Liver (tissue), 9 donors: ENCODE data around the gene FAAH. TPM values are rescaled to one million over a fixed set of nuclear protein-coding genes. Genes with fewer than 3 reads are reported as not detected.

Experiments used
- DNase-seq: peaks from one replicate; pipeline ENCODE4 v3.0.0-alpha.2; 2017; ENCODE audit warnings: low spot score
- H3K27ac ChIP-seq, 2 donors: one replicate each; pipeline ENCODE4 v1.7.0; 2013; ENCODE audit warnings: inconsistent platforms in 2 of 2, low read length in 2 of 2, control low read depth in 1 of 2, low read depth in 1 of 2, mild to moderate bottlenecking in 1 of 2
- H3K27me3 ChIP-seq, 4 donors: one replicate each; pipeline versions ENCODE4 v1.6.1 to v1.7.0; 2013; ENCODE audit warnings: low read length in 3 of 4, inconsistent platforms in 1 of 4, mild to moderate bottlenecking in 1 of 4, moderate library complexity in 1 of 4; ENCODE audit not compliant: control insufficient read depth in 4 of 4, insufficient read depth in 4 of 4
- H3K36me3 ChIP-seq, 4 donors: one replicate each; pipeline versions ENCODE4 v1.6.1 to v1.7.0; 2013; ENCODE audit warnings: low read length in 3 of 4, mild to moderate bottlenecking in 3 of 4, low read depth in 1 of 4, moderate library complexity in 1 of 4; ENCODE audit not compliant: control insufficient read depth in 4 of 4, insufficient read depth in 3 of 4
- H3K4me1 ChIP-seq, 4 donors: one replicate each; pipeline versions ENCODE4 v1.6.1 to v1.7.0; 2013; ENCODE audit warnings: low read length in 3 of 4, mild to moderate bottlenecking in 3 of 4, moderate library complexity in 1 of 4; ENCODE audit not compliant: control insufficient read depth in 4 of 4, insufficient read depth in 4 of 4
- H3K4me3 ChIP-seq, 3 donors: one replicate each; pipeline versions ENCODE4 v1.6.1 to v1.7.0; 2013; ENCODE audit warnings: low read length in 3 of 3, control low read depth in 1 of 3, low read depth in 1 of 3, mild to moderate bottlenecking in 1 of 3
- H3K9ac ChIP-seq, 2 donors: one replicate each; pipeline ENCODE4 v1.7.0; 2013; ENCODE audit warnings: low read length in 2 of 2, mild to moderate bottlenecking in 2 of 2, moderate library complexity in 2 of 2, control low read depth in 1 of 2, low read depth in 1 of 2
- H3K9me3 ChIP-seq, 4 donors: one replicate each; pipeline versions ENCODE4 v1.6.1 to v1.7.0; 2013; ENCODE audit warnings: low read length in 3 of 4; ENCODE audit not compliant: control insufficient read depth in 4 of 4
- EGR1 ChIP-seq, 2 donors: IDR thresholded peaks; 2 replicates each; pipeline ENCODE4 v1.6.1; 2016 to 2018; ENCODE audit warnings: antibody characterized with exemption in 2 of 2, low read depth in 2 of 2
- FOXA1 ChIP-seq: IDR thresholded peaks from 2 replicates; pipeline ENCODE4 v1.6.1; 2016; ENCODE audit warnings: antibody characterized with exemption
- FOXA2 ChIP-seq: IDR thresholded peaks from 2 replicates; pipeline ENCODE4 v1.6.1; 2016; ENCODE audit warnings: antibody characterized with exemption
- GABPA ChIP-seq, 2 donors: IDR thresholded peaks in 1 of 2; conservative IDR thresholded peaks in 1 of 2; 2 replicates each; pipeline ENCODE4 v1.6.1; 2016; ENCODE audit warnings: antibody characterized with exemption in 2 of 2, mild to moderate bottlenecking in 1 of 2, moderate library complexity in 1 of 2
- HNF4A ChIP-seq, 2 donors: conservative IDR thresholded peaks; 2 replicates each; pipeline ENCODE4 v1.6.1; 2016; ENCODE audit warnings: antibody characterized with exemption in 2 of 2, mild to moderate bottlenecking in 2 of 2
- HNF4G ChIP-seq: IDR thresholded peaks from 2 replicates; pipeline ENCODE4 v1.6.1; 2016; ENCODE audit warnings: antibody characterized with exemption
- JUND ChIP-seq, 2 donors: IDR thresholded peaks; 2 replicates each; pipeline ENCODE4 v1.6.1; 2016; ENCODE audit warnings: antibody characterized with exemption in 2 of 2
- NR2F2 ChIP-seq: IDR thresholded peaks from 2 replicates; pipeline ENCODE4 v1.6.1; 2016; ENCODE audit warnings: antibody characterized with exemption
- RAD21 ChIP-seq, 2 donors: IDR thresholded peaks; 2 replicates each; pipeline ENCODE4 v1.6.1; 2016; ENCODE audit warnings: antibody characterized with exemption in 2 of 2, mild to moderate bottlenecking in 2 of 2
- RXRA ChIP-seq, 2 donors: IDR thresholded peaks; 2 replicates each; pipeline ENCODE4 v1.6.1; 2017 to 2018; ENCODE audit warnings: antibody characterized with exemption in 2 of 2, mild to moderate bottlenecking in 1 of 2
- SP1 ChIP-seq: IDR thresholded peaks from 2 replicates; pipeline ENCODE4 v1.6.1; 2018; ENCODE audit warnings: antibody characterized with exemption, mild to moderate bottlenecking
- TAF1 ChIP-seq: conservative IDR thresholded peaks from 2 replicates; pipeline ENCODE4 v1.6.1; 2016; ENCODE audit warnings: antibody characterized with exemption, mild to moderate bottlenecking
- YY1 ChIP-seq: IDR thresholded peaks from 2 replicates; pipeline ENCODE4 v1.6.1; 2016; ENCODE audit warnings: antibody characterized with exemption, mild to moderate bottlenecking
- WGBS: extraction: QIAGEN DNeasy Blood & Tissue Kit; methylation state at CpG from one replicate; pipeline ENCODE4 v1.1.7; 2013; 5-methylcytosine and 5-hydroxymethylcytosine counted together
- polyA plus RNA-seq, 2 donors: library from polyadenylated mRNA; stranded (reverse) in 1 of 2; unstranded in 1 of 2; fragments of 200-250 nt in 1 of 2; fragments of >200 nt in 1 of 2; fragmentation: Nextera tagmentation in 1 of 2; extraction: Ambion mirVana in 1 of 2; gene quantifications; one replicate each; pipeline versions ENCODE4 v1.2.1 to v1.2.3, GENCODE V29; 2013 to 2015
- total RNA-seq, 2 donors: library from RNA; depleted of rRNA; stranded (reverse); fragments of >200 nt; gene quantifications; one replicate each; pipeline ENCODE4 v1.2.3, GENCODE V29; 2014
- TF ChIP-seq, protein P1 (sequence below): IDR thresholded peaks from 2 replicates; pipeline ENCODE4 v1.6.1; 2016; ENCODE audit warnings: antibody characterized with exemption, mild to moderate bottlenecking
- TF ChIP-seq, protein P2 (sequence below): IDR thresholded peaks from 2 replicates; pipeline ENCODE4 v1.6.1; 2016; ENCODE audit warnings: antibody characterized with exemption
- TF ChIP-seq, protein P3 (sequence below): fragments of 150-350 bp; IDR thresholded peaks from 2 replicates; pipeline ENCODE4 v1.5.1; 2017; ENCODE audit warnings: improper control_type of control experiment, low read depth, low read length; ENCODE audit not compliant: missing input control
- TF ChIP-seq, protein P4 (sequence below): IDR thresholded peaks from 2 replicates; pipeline ENCODE4 v1.6.1; 2016; ENCODE audit warnings: antibody characterized with exemption
- TF ChIP-seq, protein P5 (sequence below): IDR thresholded peaks from 2 replicates; pipeline ENCODE4 v1.6.1; 2016; ENCODE audit warnings: antibody characterized with exemption
- donor health status: healthy.
- donor health status: healthy.
- donor health status: healthy.
- donor health status: healthy.
- donor health status: healthy.

Gene FAAH
- total and polyA plus RNA-seq, 4 donors = 4.3 to 41.5 (median 22.1) TPM

DNA sequence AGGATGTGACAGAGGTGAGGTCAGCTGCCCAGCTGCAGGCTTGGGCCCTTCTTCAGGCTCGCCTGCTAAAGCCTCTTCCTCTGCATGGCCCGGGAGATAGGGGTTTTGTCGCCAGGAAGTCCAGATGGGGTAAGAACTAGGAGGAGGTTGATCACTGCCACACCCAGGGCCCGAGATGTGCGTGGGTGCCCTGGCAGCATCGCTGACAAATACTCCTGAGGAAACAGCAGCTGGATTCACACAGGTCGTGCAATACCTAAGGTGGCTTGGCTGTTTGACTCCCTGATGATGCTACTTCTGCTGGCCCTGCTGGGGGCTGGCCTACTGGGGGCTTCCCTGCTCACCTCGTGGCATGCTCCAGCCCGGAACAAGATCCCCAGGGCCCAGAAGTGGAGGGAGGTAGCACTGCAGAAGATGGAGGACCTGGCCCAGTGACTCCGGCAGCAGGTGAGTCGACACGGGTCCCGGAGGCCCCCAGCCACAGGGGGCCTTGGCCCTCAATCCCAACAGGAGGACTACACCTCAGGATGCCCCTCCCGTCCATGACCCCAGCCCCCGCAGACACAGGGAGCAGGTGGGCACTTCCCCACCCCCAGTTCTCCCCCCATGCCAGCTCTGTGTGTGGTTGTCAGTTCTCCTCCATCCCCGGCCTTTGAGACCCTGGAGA is 29.6 kb downstream of the FAAH start:
- TF ChIP-seq HNF4G = no peak
- no peak for TF ChIP-seq YY1
- TF ChIP-seq FOXA2 = no peak
- no peak for TF ChIP-seq SP1
- TF ChIP-seq, protein P1, sequence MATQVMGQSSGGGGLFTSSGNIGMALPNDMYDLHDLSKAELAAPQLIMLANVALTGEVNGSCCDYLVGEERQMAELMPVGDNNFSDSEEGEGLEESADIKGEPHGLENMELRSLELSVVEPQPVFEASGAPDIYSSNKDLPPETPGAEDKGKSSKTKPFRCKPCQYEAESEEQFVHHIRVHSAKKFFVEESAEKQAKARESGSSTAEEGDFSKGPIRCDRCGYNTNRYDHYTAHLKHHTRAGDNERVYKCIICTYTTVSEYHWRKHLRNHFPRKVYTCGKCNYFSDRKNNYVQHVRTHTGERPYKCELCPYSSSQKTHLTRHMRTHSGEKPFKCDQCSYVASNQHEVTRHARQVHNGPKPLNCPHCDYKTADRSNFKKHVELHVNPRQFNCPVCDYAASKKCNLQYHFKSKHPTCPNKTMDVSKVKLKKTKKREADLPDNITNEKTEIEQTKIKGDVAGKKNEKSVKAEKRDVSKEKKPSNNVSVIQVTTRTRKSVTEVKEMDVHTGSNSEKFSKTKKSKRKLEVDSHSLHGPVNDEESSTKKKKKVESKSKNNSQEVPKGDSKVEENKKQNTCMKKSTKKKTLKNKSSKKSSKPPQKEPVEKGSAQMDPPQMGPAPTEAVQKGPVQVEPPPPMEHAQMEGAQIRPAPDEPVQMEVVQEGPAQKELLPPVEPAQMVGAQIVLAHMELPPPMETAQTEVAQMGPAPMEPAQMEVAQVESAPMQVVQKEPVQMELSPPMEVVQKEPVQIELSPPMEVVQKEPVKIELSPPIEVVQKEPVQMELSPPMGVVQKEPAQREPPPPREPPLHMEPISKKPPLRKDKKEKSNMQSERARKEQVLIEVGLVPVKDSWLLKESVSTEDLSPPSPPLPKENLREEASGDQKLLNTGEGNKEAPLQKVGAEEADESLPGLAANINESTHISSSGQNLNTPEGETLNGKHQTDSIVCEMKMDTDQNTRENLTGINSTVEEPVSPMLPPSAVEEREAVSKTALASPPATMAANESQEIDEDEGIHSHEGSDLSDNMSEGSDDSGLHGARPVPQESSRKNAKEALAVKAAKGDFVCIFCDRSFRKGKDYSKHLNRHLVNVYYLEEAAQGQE = no peak
- TF ChIP-seq JUND (IDR thresholded peaks at IDR 0.05) = no peak
- TF ChIP-seq, protein P2, sequence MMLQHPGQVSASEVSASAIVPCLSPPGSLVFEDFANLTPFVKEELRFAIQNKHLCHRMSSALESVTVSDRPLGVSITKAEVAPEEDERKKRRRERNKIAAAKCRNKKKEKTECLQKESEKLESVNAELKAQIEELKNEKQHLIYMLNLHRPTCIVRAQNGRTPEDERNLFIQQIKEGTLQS = no peak
- TF ChIP-seq, protein P3, sequence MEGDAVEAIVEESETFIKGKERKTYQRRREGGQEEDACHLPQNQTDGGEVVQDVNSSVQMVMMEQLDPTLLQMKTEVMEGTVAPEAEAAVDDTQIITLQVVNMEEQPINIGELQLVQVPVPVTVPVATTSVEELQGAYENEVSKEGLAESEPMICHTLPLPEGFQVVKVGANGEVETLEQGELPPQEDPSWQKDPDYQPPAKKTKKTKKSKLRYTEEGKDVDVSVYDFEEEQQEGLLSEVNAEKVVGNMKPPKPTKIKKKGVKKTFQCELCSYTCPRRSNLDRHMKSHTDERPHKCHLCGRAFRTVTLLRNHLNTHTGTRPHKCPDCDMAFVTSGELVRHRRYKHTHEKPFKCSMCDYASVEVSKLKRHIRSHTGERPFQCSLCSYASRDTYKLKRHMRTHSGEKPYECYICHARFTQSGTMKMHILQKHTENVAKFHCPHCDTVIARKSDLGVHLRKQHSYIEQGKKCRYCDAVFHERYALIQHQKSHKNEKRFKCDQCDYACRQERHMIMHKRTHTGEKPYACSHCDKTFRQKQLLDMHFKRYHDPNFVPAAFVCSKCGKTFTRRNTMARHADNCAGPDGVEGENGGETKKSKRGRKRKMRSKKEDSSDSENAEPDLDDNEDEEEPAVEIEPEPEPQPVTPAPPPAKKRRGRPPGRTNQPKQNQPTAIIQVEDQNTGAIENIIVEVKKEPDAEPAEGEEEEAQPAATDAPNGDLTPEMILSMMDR = no peak
- no peak for TF ChIP-seq NR2F2
- TF ChIP-seq, protein P4, sequence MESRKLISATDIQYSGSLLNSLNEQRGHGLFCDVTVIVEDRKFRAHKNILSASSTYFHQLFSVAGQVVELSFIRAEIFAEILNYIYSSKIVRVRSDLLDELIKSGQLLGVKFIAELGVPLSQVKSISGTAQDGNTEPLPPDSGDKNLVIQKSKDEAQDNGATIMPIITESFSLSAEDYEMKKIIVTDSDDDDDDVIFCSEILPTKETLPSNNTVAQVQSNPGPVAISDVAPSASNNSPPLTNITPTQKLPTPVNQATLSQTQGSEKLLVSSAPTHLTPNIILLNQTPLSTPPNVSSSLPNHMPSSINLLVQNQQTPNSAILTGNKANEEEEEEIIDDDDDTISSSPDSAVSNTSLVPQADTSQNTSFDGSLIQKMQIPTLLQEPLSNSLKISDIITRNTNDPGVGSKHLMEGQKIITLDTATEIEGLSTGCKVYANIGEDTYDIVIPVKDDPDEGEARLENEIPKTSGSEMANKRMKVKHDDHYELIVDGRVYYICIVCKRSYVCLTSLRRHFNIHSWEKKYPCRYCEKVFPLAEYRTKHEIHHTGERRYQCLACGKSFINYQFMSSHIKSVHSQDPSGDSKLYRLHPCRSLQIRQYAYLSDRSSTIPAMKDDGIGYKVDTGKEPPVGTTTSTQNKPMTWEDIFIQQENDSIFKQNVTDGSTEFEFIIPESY = no peak
- TF ChIP-seq, protein P5, sequence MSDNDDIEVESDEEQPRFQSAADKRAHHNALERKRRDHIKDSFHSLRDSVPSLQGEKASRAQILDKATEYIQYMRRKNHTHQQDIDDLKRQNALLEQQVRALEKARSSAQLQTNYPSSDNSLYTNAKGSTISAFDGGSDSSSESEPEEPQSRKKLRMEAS = no peak
- TF ChIP-seq TAF1 = no peak
- TF ChIP-seq EGR1 (IDR thresholded peaks at IDR 0.05; ENCODE audit: low read depth in 2 of 2) = no peak
- no peak for TF ChIP-seq GABPA (IDR thresholded peaks at IDR 0.05 in 1 of 2, conservative IDR thresholded peaks at IDR 0.05 in 1 of 2)
- no peak for TF ChIP-seq RXRA (IDR thresholded peaks at IDR 0.05)
- TF ChIP-seq FOXA1 = no peak
- TF ChIP-seq HNF4A (conservative IDR thresholded peaks at IDR 0.05) = no peak
- TF ChIP-seq RAD21 (IDR thresholded peaks at IDR 0.05) = no peak
- H3K27me3 ChIP-seq = peaks cover 0 to 5% (median 0%) of the 10 kb centered on the region in 4 donors
- WGBS = 76% methylated on average over 16 of the region's 16 CpGs
- H3K9me3 ChIP-seq = no peaks in the 10 kb centered on the region
- H3K4me1 ChIP-seq = no peaks in the 10 kb centered on the region
- no peak overlapping the region for H3K4me3 ChIP-seq
- no peak overlapping the region for H3K27ac ChIP-seq
- DNase-seq = no peak
- no peak overlapping the region for H3K9ac ChIP-seq
- H3K36me3 ChIP-seq = no peaks in the 10 kb centered on the region
